ENCODE data around the gene PKD2L2.

GRCh38 chr5:137888863-137889759 lies at the start of gene PKD2L2:
- no peak for TF ChIP-seq CTCF (IDR thresholded peaks at IDR 0.05)
- no peak for TF ChIP-seq POLR2A (IDR thresholded peaks at IDR 0.05)

Measured in thyroid gland (tissue), 4 donors.